Endothelial cell of umbilical vein (primary cell): ENCODE measurements around the gene BNIP5.

Experiments used
- EZH2 ChIP-seq: IDR thresholded peaks from 2 replicates; pipeline ENCODE4 v1.6.1; 2012; ENCODE audit warnings: borderline replicate concordance, low read depth, mild to moderate bottlenecking, moderate library complexity, low read length, inconsistent platforms; ENCODE audit not compliant: severe bottlenecking
- MYC ChIP-seq: IDR thresholded peaks from one replicate; pipeline ENCODE4 v1.6.1; 2011; ENCODE audit warnings: mild to moderate bottlenecking, low read depth, low read length
- POLR2A ChIP-seq: IDR thresholded peaks from 2 replicates; pipeline ENCODE4 v1.6.1; 2012; ENCODE audit warnings: low read depth, mild to moderate bottlenecking, control low read depth, low read length
- POLR2AphosphoS5 ChIP-seq: IDR thresholded peaks from 2 replicates; pipeline ENCODE4 v1.6.1; 2012; ENCODE audit warnings: low read depth, mild to moderate bottlenecking, control low read depth, low read length, moderate library complexity; ENCODE audit not compliant: insufficient read depth
- TF ChIP-seq, protein P1 (sequence below), 2 donors: IDR thresholded peaks; 1 replicate in 1 of 2; 2 replicates in 1 of 2; pipeline ENCODE4 v1.5.1; 2011; ENCODE audit warnings: low read length in 2 of 2, mild to moderate bottlenecking in 2 of 2, moderate library complexity in 2 of 2, control low read depth in 1 of 2, inconsistent platforms in 1 of 2, low read depth in 1 of 2; ENCODE audit not compliant: insufficient read depth in 1 of 2; ENCODE audit errors: extremely low read depth in 1 of 2

GRCh38 chr6:36324715-36325114, 12.0 kb downstream of the BNIP5 start:
- TF ChIP-seq, protein P1, sequence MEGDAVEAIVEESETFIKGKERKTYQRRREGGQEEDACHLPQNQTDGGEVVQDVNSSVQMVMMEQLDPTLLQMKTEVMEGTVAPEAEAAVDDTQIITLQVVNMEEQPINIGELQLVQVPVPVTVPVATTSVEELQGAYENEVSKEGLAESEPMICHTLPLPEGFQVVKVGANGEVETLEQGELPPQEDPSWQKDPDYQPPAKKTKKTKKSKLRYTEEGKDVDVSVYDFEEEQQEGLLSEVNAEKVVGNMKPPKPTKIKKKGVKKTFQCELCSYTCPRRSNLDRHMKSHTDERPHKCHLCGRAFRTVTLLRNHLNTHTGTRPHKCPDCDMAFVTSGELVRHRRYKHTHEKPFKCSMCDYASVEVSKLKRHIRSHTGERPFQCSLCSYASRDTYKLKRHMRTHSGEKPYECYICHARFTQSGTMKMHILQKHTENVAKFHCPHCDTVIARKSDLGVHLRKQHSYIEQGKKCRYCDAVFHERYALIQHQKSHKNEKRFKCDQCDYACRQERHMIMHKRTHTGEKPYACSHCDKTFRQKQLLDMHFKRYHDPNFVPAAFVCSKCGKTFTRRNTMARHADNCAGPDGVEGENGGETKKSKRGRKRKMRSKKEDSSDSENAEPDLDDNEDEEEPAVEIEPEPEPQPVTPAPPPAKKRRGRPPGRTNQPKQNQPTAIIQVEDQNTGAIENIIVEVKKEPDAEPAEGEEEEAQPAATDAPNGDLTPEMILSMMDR (IDR thresholded peaks at IDR 0.05; ENCODE audit: extremely low read depth in 1 of 2, insufficient read depth in 1 of 2, low read depth in 1 of 2, low read length in 2 of 2) = no peak
- TF ChIP-seq POLR2AphosphoS5 (no peak), POLR2A (no peak), MYC (no peak), EZH2 (no peak)
